ENCODE results near the gene DOC2B. TPM values are rescaled to one million over a fixed set of nuclear protein-coding genes. Genes with fewer than 3 reads are reported as not detected.

The DOC2B gene
- total RNA-seq, 2 experiments from 2014 or later: not detected

GRCh38 chr17:147796-148740 lies 33.4 kb downstream of the DOC2B start:
- intact Hi-C loops (cut with micrococcal nuclease; ENCODE audit: unreplicated experiment): no loop called here
- Histone ChIP-seq H3K79me2 (ENCODE audit: insufficient read depth, low read depth, low read length) (no peaks in the 10 kb centered on the region), H4K20me1 (ENCODE audit: insufficient read depth, low read length) (no peaks in the 10 kb centered on the region), H3K36me3 (ENCODE audit: insufficient read depth, low read length) (no peaks in the 10 kb centered on the region), H3K9me3 (ENCODE audit: low read length) (no peaks in the 10 kb centered on the region), H3K4me1 (ENCODE audit: insufficient read depth, low read length, poor library complexity, severe bottlenecking) (no peaks in the 10 kb centered on the region), H2AFZ (ENCODE audit: low read length) (no peak overlapping the region), H3K4me2 (ENCODE audit: low read length) (no peak overlapping the region), H3K27ac (ENCODE audit: low read depth, low read length, poor library complexity, severe bottlenecking) (no peak overlapping the region), H3K4me3 (ENCODE audit: low read depth, low read length, poor library complexity, severe bottlenecking) (no peak overlapping the region), H3K9me2 (ENCODE audit: insufficient read depth, low read length) (no peaks in the 10 kb centered on the region)
- no peak for DNase-seq (ENCODE audit: low spot score)
- ChIA-PET POLR2A (no interaction called here), CTCF (ENCODE audit: unreplicated experiment) (no interaction called here)
- no peak for TF ChIP-seq EZH2phosphoT487 (IDR thresholded peaks at IDR 0.05; ENCODE audit: borderline replicate concordance, low read depth, low read length)
- TF ChIP-seq, protein P1, sequence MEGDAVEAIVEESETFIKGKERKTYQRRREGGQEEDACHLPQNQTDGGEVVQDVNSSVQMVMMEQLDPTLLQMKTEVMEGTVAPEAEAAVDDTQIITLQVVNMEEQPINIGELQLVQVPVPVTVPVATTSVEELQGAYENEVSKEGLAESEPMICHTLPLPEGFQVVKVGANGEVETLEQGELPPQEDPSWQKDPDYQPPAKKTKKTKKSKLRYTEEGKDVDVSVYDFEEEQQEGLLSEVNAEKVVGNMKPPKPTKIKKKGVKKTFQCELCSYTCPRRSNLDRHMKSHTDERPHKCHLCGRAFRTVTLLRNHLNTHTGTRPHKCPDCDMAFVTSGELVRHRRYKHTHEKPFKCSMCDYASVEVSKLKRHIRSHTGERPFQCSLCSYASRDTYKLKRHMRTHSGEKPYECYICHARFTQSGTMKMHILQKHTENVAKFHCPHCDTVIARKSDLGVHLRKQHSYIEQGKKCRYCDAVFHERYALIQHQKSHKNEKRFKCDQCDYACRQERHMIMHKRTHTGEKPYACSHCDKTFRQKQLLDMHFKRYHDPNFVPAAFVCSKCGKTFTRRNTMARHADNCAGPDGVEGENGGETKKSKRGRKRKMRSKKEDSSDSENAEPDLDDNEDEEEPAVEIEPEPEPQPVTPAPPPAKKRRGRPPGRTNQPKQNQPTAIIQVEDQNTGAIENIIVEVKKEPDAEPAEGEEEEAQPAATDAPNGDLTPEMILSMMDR (conservative IDR thresholded peaks at IDR 0.05; ENCODE audit: low read length): no peak
- no TSS peak for BruUV-seq (replicated peaks)

DNA sequence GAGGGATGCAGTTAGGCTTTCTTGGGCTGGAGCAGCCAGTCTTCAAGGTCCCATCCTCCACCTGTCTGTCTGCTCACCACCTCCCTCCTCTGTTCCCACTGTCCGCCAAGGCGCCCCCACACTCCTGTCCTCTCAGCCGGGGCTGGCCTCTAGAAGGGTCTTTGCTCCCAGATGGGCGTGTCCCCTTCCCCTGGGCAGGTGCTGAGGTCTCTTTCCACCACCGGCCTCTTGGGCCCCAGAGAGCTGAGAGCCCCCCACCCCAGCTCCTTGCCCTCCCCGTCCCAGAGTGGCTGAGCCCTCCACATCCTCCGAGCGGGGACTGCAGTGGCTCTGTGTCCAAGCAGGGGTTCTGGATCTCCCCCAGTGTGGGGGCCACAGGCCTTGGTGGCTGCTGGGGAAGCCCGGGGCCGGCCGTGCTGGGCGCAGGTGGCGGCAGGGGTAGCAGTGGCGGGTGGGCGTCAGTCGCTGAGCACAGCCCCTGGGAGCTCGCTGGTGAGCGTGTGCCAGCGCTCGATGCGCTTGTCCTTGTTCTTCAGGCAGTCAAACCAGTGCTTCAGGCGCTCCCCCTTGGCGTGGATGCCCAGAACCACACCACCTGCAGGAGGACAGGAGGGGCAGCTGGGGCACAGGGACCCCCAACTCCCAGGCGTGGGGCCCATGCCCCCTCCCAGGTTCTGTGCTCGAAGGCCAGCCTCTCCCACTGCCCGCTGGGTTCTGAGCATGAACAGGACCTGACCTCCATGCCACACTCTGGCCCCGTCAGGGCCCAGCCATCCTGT lies 34.3 kb downstream of the DOC2B start:
- H3K36me3 ChIP-seq (ENCODE audit: insufficient read depth, low read length): no peaks in the 10 kb centered on the region
- H3K9me3 ChIP-seq (ENCODE audit: low read length): no peaks in the 10 kb centered on the region
- no peak overlapping the region for H3K4me2 ChIP-seq (ENCODE audit: low read length)
- H2AFZ ChIP-seq (ENCODE audit: low read length): no peak overlapping the region
- H3K4me1 ChIP-seq (ENCODE audit: insufficient read depth, low read length, poor library complexity, severe bottlenecking): no peaks in the 10 kb centered on the region
- H4K20me1 ChIP-seq (ENCODE audit: insufficient read depth, low read length): no peaks in the 10 kb centered on the region
- BruUV-seq (replicated peaks): no TSS peak
- no peak overlapping the region for H3K27ac ChIP-seq (ENCODE audit: low read depth, low read length, poor library complexity, severe bottlenecking)
- no peaks in the 10 kb centered on the region for H3K79me2 ChIP-seq (ENCODE audit: insufficient read depth, low read depth, low read length)
- no peak overlapping the region for H3K4me3 ChIP-seq (ENCODE audit: low read depth, low read length, poor library complexity, severe bottlenecking)
- no peak for DNase-seq (ENCODE audit: low spot score)
- ChIA-PET CTCF (ENCODE audit: unreplicated experiment) (no interaction called here), POLR2A (no interaction called here)
- TF ChIP-seq, protein P1 (conservative IDR thresholded peaks at IDR 0.05; ENCODE audit: low read length): no peak
- no peak for TF ChIP-seq EZH2phosphoT487 (IDR thresholded peaks at IDR 0.05; ENCODE audit: borderline replicate concordance, low read depth, low read length)
- no peaks in the 10 kb centered on the region for H3K9me2 ChIP-seq (ENCODE audit: insufficient read depth, low read length)
- intact Hi-C loops (cut with micrococcal nuclease; ENCODE audit: unreplicated experiment): no loop called here
